Endothelial cell of umbilical vein (primary cell): ENCODE measurements around the gene CD86. TPM values are rescaled to one million over a fixed set of nuclear protein-coding genes. Genes with fewer than 3 reads are reported as not detected.

ENCODE experiments used
- BruUV-seq: library from RNA; stranded (reverse); fragments of 400-500 nt; replicated peaks from 2 replicates; lab custom pipeline; 2021; lab: Mats Ljungman, UMichigan
- CTCF ChIA-PET: fragments of 300-600, 350-600 bp; sonication (Branson Sonifier 250); formaldehyde crosslinking; loops from one replicate; lab custom pipeline; 2021; ENCODE audit warnings: antibody characterized with exemption, inconsistent platforms; lab: Charles Lee
- POLR2A ChIA-PET: fragments of 300-600, 350-600 bp; sonication (Branson Sonifier 250); formaldehyde crosslinking; loops from one replicate; lab custom pipeline; 2021; ENCODE audit warnings: antibody characterized with exemption, inconsistent platforms; lab: Charles Lee
- DNase-seq: peaks from one replicate; pipeline ENCODE4 v3.0.0-alpha.2; 2011; ENCODE audit warnings: low read depth, low spot score
- FAIRE-seq: peaks from 2 replicates; lab custom pipeline; 2011; peaks lifted over from hg19 to GRCh38; lab: Jason Lieb, UNC
- H2AFZ ChIP-seq: 2 replicates; pipeline ENCODE4 v1.6.0; 2012; ENCODE audit warnings: low read depth, low read length, control low read depth, inconsistent platforms
- H3K27ac ChIP-seq: 2 replicates; pipeline ENCODE4 v1.5.1; 2011; ENCODE audit warnings: low read depth, mild to moderate bottlenecking, control low read depth, low read length, moderate library complexity; ENCODE audit not compliant: insufficient read depth
- H3K27me3 ChIP-seq, 2 experiments: 2 replicates each; pipeline versions ENCODE4 v1.6.0 to v1.6.1; 2011; ENCODE audit warnings: low read length in 2 of 2, mixed read lengths in 1 of 2; ENCODE audit not compliant: control insufficient read depth in 2 of 2, insufficient read depth in 2 of 2
- H3K36me3 ChIP-seq, 2 experiments: 2 replicates in 1 of 2; 3 replicates in 1 of 2; pipeline ENCODE4 v1.5.1; 2011; ENCODE audit warnings: low read length in 2 of 2, mild to moderate bottlenecking in 1 of 2, moderate library complexity in 1 of 2; ENCODE audit not compliant: control insufficient read depth in 2 of 2, insufficient read depth in 2 of 2; ENCODE audit errors: extremely low read depth in 1 of 2
- H3K4me1 ChIP-seq: 3 replicates; pipeline ENCODE4 v1.5.1; 2011; ENCODE audit warnings: mild to moderate bottlenecking, low read length; ENCODE audit not compliant: control insufficient read depth, insufficient read depth; ENCODE audit errors: extremely low read depth
- H3K4me2 ChIP-seq: 2 replicates; pipeline ENCODE4 v1.6.1; 2011; ENCODE audit warnings: low read length, control low read depth, mixed read lengths; ENCODE audit not compliant: insufficient read depth
- H3K4me3 ChIP-seq, 3 experiments: fragments of 200-600 bp in 1 of 3; sonication (generic), shearing (Covaris generic) in 1 of 3; replicated peaks in 1 of 3; 2 replicates each; pipeline ENCODE4 v1.5.1; 2011 to 2016; ENCODE audit warnings: control low read depth in 3 of 3, low read length in 3 of 3, mild to moderate bottlenecking in 2 of 3, inconsistent platforms in 1 of 3, low read depth in 1 of 3, moderate library complexity in 1 of 3; ENCODE audit not compliant: insufficient read depth in 1 of 3
- H3K79me2 ChIP-seq: 2 replicates; pipeline ENCODE4 v1.6.0; 2012; ENCODE audit warnings: low read length, inconsistent platforms; ENCODE audit not compliant: control insufficient read depth, insufficient read depth
- H3K9ac ChIP-seq: replicated peaks from 2 replicates; pipeline ENCODE3; 2011; ENCODE audit warnings: low read length, control low read depth; ENCODE audit not compliant: insufficient read depth; ENCODE audit errors: extremely low read depth
- H3K9me1 ChIP-seq: replicated peaks from 3 replicates; pipeline ENCODE4 v1.6.0; 2011; ENCODE audit warnings: mild to moderate bottlenecking, low read length; ENCODE audit not compliant: control insufficient read depth, insufficient read depth; ENCODE audit errors: extremely low read depth
- H3K9me3 ChIP-seq: replicated peaks from 2 replicates; pipeline ENCODE4 v1.5.1; 2012; ENCODE audit warnings: low read length, inconsistent platforms; ENCODE audit not compliant: control insufficient read depth, insufficient read depth
- H4K20me1 ChIP-seq: replicated peaks from 2 replicates; pipeline ENCODE3; 2011; ENCODE audit warnings: mild to moderate bottlenecking, low read length; ENCODE audit not compliant: control insufficient read depth, insufficient read depth; ENCODE audit errors: extremely low read depth
- CTCF ChIP-seq, 2 donors: IDR thresholded peaks; 1 replicate in 1 of 2; 2 replicates in 1 of 2; pipeline ENCODE4 v1.5.1; 2011; ENCODE audit warnings: low read length in 2 of 2, mild to moderate bottlenecking in 2 of 2, moderate library complexity in 2 of 2, control low read depth in 1 of 2, inconsistent platforms in 1 of 2, low read depth in 1 of 2; ENCODE audit not compliant: insufficient read depth in 1 of 2; ENCODE audit errors: extremely low read depth in 1 of 2
- EZH2 ChIP-seq: IDR thresholded peaks from 2 replicates; pipeline ENCODE4 v1.6.1; 2012; ENCODE audit warnings: borderline replicate concordance, low read depth, mild to moderate bottlenecking, moderate library complexity, low read length, inconsistent platforms; ENCODE audit not compliant: severe bottlenecking
- FOS ChIP-seq: IDR thresholded peaks from 2 replicates; pipeline ENCODE4 v1.6.1; 2011; ENCODE audit warnings: mild to moderate bottlenecking, low read length, moderate library complexity, borderline replicate concordance; ENCODE audit not compliant: insufficient read depth
- JUN ChIP-seq: IDR thresholded peaks from 2 replicates; pipeline ENCODE4 v1.6.1; 2011; ENCODE audit warnings: borderline replicate concordance, low read depth; ENCODE audit not compliant: insufficient read length, insufficient read depth
- MAX ChIP-seq: IDR thresholded peaks from 2 replicates; pipeline ENCODE4 v1.6.1; 2011; ENCODE audit not compliant: insufficient read depth, insufficient read length
- MYC ChIP-seq: IDR thresholded peaks from one replicate; pipeline ENCODE4 v1.6.1; 2011; ENCODE audit warnings: mild to moderate bottlenecking, low read depth, low read length
- POLR2A ChIP-seq: IDR thresholded peaks from 2 replicates; pipeline ENCODE4 v1.6.1; 2012; ENCODE audit warnings: low read depth, mild to moderate bottlenecking, control low read depth, low read length
- POLR2AphosphoS5 ChIP-seq: IDR thresholded peaks from 2 replicates; pipeline ENCODE4 v1.6.1; 2012; ENCODE audit warnings: low read depth, mild to moderate bottlenecking, control low read depth, low read length, moderate library complexity; ENCODE audit not compliant: insufficient read depth
- dilution Hi-C: fragments of 300-500 bp; cut with MboI; formaldehyde crosslinking; loops from one replicate; pipeline ENCODE4 v1.15.0; 2019; ENCODE audit warnings: low sequenced_read_pairs; ENCODE audit not compliant: extremely low pct_ligation_motif_present
- intact Hi-C: fragments of 100-400 bp; cut with micrococcal nuclease; formaldehyde crosslinking; loops from one replicate; pipeline ENCODE4 v1.10.0; 2022
- polyA plus RNA-seq, 4 experiments: library from polyadenylated mRNA; depleted of rRNA in 3 of 4; stranded (reverse) in 3 of 4; unstranded in 1 of 4; fragments of >200 nt; gene quantifications; 2 replicates each; pipeline versions ENCODE4 v1.2.1 to v1.2.3, GENCODE V29; 2011 to 2012; ENCODE audit warnings: missing spikeins in 1 of 4
- total RNA-seq: library from RNA; stranded (reverse); gene quantifications from 2 replicates; pipeline ENCODE4 v1.2.3, GENCODE V29; 2021

CD86 gene
- total and polyA plus RNA-seq, 2 donors (not counting 3 experiments of a cell fraction or from before 2014, with no cell fraction given), result not detected

- FAIRE-seq, result no peak
Measured at GRCh38 chr3:122094125-122094524, 39.0 kb downstream of the CD86 start.

More at GRCh38 chr3:122094125-122094524, 39.0 kb downstream of the CD86 start:
- Histone ChIP-seq H3K9me3 (no peaks in the 10 kb centered on the region), H3K4me2 (no peak overlapping the region), H3K9me1 (no peaks in the 10 kb centered on the region), H4K20me1 (no peaks in the 10 kb centered on the region), H3K4me3 (no peak overlapping the region), H3K4me1 (peaks cover 6% of the 10 kb centered on the region), H3K27me3 (peaks cover 0 to 5% of the 10 kb centered on the region in 2 experiments), H3K36me3 (no peaks in the 10 kb centered on the region), H2AFZ (no peak overlapping the region), H3K27ac (no peak overlapping the region), H3K79me2 (no peaks in the 10 kb centered on the region), H3K9ac (no peak overlapping the region)
- ChIA-PET POLR2A (no interaction called here), CTCF (interaction anchor here (1.0 to 2.9 kb wide), 4 partner anchors 118 to 547 kb away, joined by 3 to 18 read pairs (median 4); no protein-coding TSS in a partner anchor)
- intact Hi-C loops (loop anchor here (5.0 kb wide), 1 partner anchor 97 kb away; no protein-coding TSS in a partner anchor), dilution Hi-C loops (no loop called here)
- no peak for DNase-seq
- no TSS peak for BruUV-seq
- TF ChIP-seq POLR2A (no peak), MAX (no peak), POLR2AphosphoS5 (no peak), FOS (no peak), MYC (no peak), CTCF (IDR thresholded peaks at IDR 0.05; ENCODE audit: extremely low read depth in 1 of 2, insufficient read depth in 1 of 2, low read depth in 1 of 2, low read length in 2 of 2) (no peak), EZH2 (no peak), JUN (no peak)
